SK-N-SH treated with all-trans-retinoic acid at 6 μM for 48 hours (cell line): ENCODE data around the gene SH2D3A.

Experiments
- ATAC-seq: fragments of 200-7000 bp; cut with Tn5 transposase; 3 replicates; pipeline ENCODE4 v1.9.1; 2020; ENCODE audit warnings: mild to moderate bottlenecking, moderate library complexity
- ARNTL ChIP-seq: fragments of 450-650 bp; formaldehyde crosslinking; IDR thresholded peaks from 2 replicates; pipeline ENCODE4 v1.5.0; 2020; ENCODE audit warnings: low read depth, mild to moderate bottlenecking, moderate library complexity, borderline replicate concordance
- BACH2 ChIP-seq: fragments of 250-450 bp; sonication (Bioruptor Pico); IDR thresholded peaks from 2 replicates; pipeline ENCODE4 v1.9.0; 2021; ENCODE audit warnings: mild to moderate bottlenecking, borderline replicate concordance
- CREB5 ChIP-seq: fragments of 250-450 bp; sonication (Bioruptor Pico); IDR thresholded peaks from 2 replicates; pipeline ENCODE4 v1.5.1; 2020; ENCODE audit warnings: low read depth, mild to moderate bottlenecking, moderate library complexity
- CSDC2 ChIP-seq: fragments of 250-450 bp; sonication (Bioruptor Pico); IDR thresholded peaks from 2 replicates; pipeline ENCODE4 v1.5.0; 2020; ENCODE audit warnings: mild to moderate bottlenecking, moderate library complexity
- ESRRG ChIP-seq: fragments of 250-450 bp; sonication (Bioruptor Pico); IDR thresholded peaks from 2 replicates; pipeline ENCODE4 v1.6.1; 2021; ENCODE audit warnings: mild to moderate bottlenecking
- GLIS3 ChIP-seq: fragments of 250-450 bp; sonication (Bioruptor Pico); IDR thresholded peaks from 2 replicates; pipeline ENCODE4 v1.5.0; 2020; ENCODE audit warnings: mild to moderate bottlenecking, moderate library complexity
- ISL1 ChIP-seq: fragments of 250-450 bp; sonication (Bioruptor Pico); IDR thresholded peaks from 2 replicates; pipeline ENCODE4 v2.1.2; 2022; ENCODE audit warnings: mild to moderate bottlenecking, moderate library complexity
- OSR1 ChIP-seq: fragments of 250-450 bp; sonication (Bioruptor Pico); IDR thresholded peaks from 2 replicates; pipeline ENCODE4 v1.8.0; 2022; ENCODE audit warnings: moderate library complexity, mild to moderate bottlenecking, inconsistent platforms
- POU6F1 ChIP-seq: fragments of 250-450 bp; sonication (Bioruptor Pico); IDR thresholded peaks from 2 replicates; pipeline ENCODE4 v1.8.0; 2021; ENCODE audit warnings: low read depth, mild to moderate bottlenecking, moderate library complexity, borderline replicate concordance
- PPARA ChIP-seq: fragments of 250-450 bp; sonication (Bioruptor Pico); IDR thresholded peaks from 2 replicates; pipeline ENCODE4 v1.5.0; 2020; ENCODE audit warnings: mild to moderate bottlenecking, borderline replicate concordance
- RARB ChIP-seq: fragments of 250-450 bp; sonication (Bioruptor Pico); IDR thresholded peaks from 2 replicates; pipeline ENCODE4 v1.8.0; 2021; ENCODE audit warnings: mild to moderate bottlenecking, moderate library complexity
- SNAI2 ChIP-seq: fragments of 250-450 bp; sonication (Bioruptor Pico); IDR thresholded peaks from 2 replicates; pipeline ENCODE4 v1.5.0; 2020; ENCODE audit warnings: mild to moderate bottlenecking, moderate library complexity
- TOX ChIP-seq: fragments of 250-450 bp; sonication (Bioruptor Pico); IDR thresholded peaks from 2 replicates; pipeline ENCODE4 v1.8.0; 2021; ENCODE audit warnings: mild to moderate bottlenecking, moderate library complexity, borderline replicate concordance
- TSHZ2 ChIP-seq: fragments of 250-450 bp; sonication (Bioruptor Pico); IDR thresholded peaks from 2 replicates; pipeline ENCODE4 v1.5.0; 2020; ENCODE audit warnings: mild to moderate bottlenecking, moderate library complexity
- ZC3H10 ChIP-seq: fragments of 250-450 bp; sonication (Bioruptor Pico); IDR thresholded peaks from 2 replicates; pipeline ENCODE4 v1.5.1; 2021; ENCODE audit warnings: mild to moderate bottlenecking, moderate library complexity
- ZFP30 ChIP-seq: fragments of 450-650 bp; formaldehyde crosslinking; IDR thresholded peaks from 2 replicates; pipeline ENCODE4 v1.5.0; 2022; ENCODE audit warnings: mild to moderate bottlenecking, moderate library complexity
- ZNF565 ChIP-seq: fragments of 450-650 bp; formaldehyde crosslinking; conservative IDR thresholded peaks from 2 replicates; pipeline ENCODE4 v1.5.0; 2020; ENCODE audit warnings: low read depth, mild to moderate bottlenecking, moderate library complexity
- ZNF8 ChIP-seq: fragments of 450-650 bp; formaldehyde crosslinking; IDR thresholded peaks from 2 replicates; pipeline ENCODE4 v1.5.0; 2020; ENCODE audit warnings: mild to moderate bottlenecking, moderate library complexity

Gene SH2D3A

DNA sequence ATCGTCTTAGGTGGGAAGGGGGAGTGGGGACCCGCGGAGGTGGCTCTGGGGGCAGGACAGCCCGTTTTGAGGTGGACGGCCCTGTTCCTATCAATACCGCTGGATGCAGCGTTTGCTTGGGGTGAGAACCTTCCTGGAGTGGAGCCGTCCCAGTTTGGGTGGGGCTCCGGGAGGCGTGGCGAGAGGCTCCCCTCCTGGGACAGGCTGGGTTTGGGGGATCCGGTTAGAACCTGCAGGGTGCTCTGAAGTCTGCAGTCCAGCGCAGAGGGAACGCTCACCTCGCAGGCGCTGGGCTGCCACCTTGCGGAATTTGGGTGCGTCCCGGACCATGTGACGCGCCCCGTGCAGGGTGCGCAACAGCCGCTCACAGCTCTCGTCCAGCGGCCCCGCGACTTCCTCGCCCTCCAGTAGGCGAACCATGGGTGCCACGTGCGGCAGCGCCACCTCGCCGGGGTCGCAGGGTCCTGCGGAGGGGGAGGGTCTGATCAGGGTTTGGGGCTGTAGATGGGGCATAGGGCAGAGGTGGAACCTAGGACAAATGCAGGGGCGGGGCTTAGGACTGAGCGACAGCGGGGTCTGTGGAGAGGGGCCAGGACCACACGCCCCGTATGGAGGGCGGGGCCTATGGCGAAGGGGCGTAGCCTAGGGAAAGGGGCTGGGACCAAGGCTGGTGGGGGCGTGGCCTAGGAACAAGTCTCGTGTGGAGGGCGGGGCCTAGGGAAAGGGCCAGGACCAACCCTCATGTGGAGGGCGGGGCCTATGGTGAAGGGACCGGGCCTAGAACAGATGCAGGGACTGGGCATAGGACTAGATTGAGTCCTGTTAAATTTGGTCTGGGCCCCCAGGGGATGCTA is 13.8 kb downstream of the SH2D3A start:
- TF ChIP-seq GLIS3, result no peak
- no peak for TF ChIP-seq CREB5 (CRISPR knock-in tag)
- TF ChIP-seq CSDC2 (CRISPR knock-in tag), result no peak
- no peak for TF ChIP-seq ESRRG
- no peak for TF ChIP-seq SNAI2 (CRISPR knock-in tag)
- TF ChIP-seq POU6F1 (CRISPR knock-in tag), result no peak
- no peak for TF ChIP-seq PPARA (CRISPR knock-in tag)
- no peak for TF ChIP-seq TSHZ2
- no peak for TF ChIP-seq ARNTL (CRISPR knock-in tag)
- TF ChIP-seq RARB (CRISPR knock-in tag), result no peak
- TF ChIP-seq ZNF8 (CRISPR knock-in tag), result no peak
- no peak for TF ChIP-seq ISL1
- no peak for TF ChIP-seq BACH2
- no peak for TF ChIP-seq OSR1 (CRISPR knock-in tag)
- no peak for TF ChIP-seq ZNF565 (CRISPR knock-in tag)
- no peak for TF ChIP-seq ZC3H10 (CRISPR knock-in tag)
- ATAC-seq, result peak; percentile 88

- TF ChIP-seq SNAI2 (CRISPR knock-in tag) (no peak), TOX (CRISPR knock-in tag) (no peak), ISL1 (no peak), TSHZ2 (no peak), GLIS3 (no peak), RARB (CRISPR knock-in tag) (no peak)
- TF ChIP-seq, all 23 proteins: peak for 0
- no peak for ATAC-seq
Measured at GRCh38 chr19:6752256-6753177, 14.7 kb downstream of the SH2D3A start.

DNA sequence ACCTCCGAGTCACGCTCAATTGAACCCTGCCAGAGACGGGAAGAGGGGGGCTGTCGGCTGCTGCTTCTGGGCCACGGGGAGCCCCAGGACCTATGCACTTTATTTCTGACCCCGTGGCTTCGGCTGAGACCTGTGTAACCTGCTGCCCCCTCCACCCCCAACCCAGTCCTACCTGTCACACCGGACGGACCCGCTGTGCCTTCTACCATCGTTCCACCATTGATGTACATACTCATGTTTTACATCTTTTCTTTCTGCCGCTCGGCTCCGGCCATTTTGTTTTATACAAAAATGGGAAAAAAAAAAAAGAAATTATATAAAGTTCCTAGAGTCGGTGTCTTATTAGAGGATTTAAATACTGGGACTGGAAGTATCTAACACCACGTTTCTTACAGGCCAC is 16.0 kb downstream of the SH2D3A start:
- TF ChIP-seq POU6F1 (CRISPR knock-in tag), result no peak
- TF ChIP-seq ZFP30 (CRISPR knock-in tag), result no peak
- TF ChIP-seq CREB5 (CRISPR knock-in tag), result no peak
- no peak for TF ChIP-seq ZNF8 (CRISPR knock-in tag)
- TF ChIP-seq TOX (CRISPR knock-in tag), result no peak
- TF ChIP-seq ZNF565 (CRISPR knock-in tag), result no peak
- ATAC-seq, result no peak
